ENCODE results near the gene ASIC4. TPM values are rescaled to one million over a fixed set of nuclear protein-coding genes. Genes with fewer than 3 reads are reported as not detected.
A peak's percentile ranks its signal among the peaks of the same experiment; 100 is the strongest.

Gene ASIC4
- total RNA-seq, 1 donor from 2014 or later: 1.6 TPM

DNA sequence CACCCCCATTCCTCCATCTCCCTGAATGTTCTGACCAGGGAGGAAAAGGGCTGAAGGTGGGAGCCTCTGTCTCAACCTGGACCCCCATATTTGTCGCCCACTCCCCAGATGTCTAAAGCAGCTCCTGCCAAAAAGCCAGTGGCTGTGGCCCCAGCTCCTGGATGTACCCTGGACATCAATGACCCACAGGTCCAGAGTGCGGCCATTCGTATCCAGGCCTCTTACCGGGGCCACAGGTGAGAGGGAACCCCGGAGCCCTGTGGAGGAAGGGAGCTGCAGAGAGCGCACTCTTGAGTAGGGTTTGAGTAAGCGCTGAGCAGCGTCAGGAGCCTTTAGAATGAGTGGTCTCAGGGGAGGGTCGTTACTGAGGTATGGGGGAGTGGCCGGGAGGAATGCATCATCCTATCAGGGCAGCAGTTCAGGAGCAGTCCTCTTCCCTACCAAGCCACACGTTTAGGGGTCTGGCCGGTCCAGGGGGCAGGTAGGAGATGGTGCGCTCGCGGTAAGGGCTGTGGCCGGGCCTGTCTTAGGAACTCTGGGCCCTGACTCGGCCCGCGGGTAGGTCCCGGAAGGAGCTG, 17.9 kb upstream of the ASIC4 start:
- Mint-ChIP-seq H3K27me3 (ENCODE audit: unreplicated experiment) (peaks cover 31% of the 10 kb centered on the region), H3K27ac (ENCODE audit: unreplicated experiment) (no peak overlapping the region), H3K36me3 (ENCODE audit: low read depth, unreplicated experiment) (peaks cover 4% of the 10 kb centered on the region), H3K4me1 (ENCODE audit: unreplicated experiment) (peaks cover 30% of the 10 kb centered on the region), H3K4me3 (ENCODE audit: unreplicated experiment) (no peak overlapping the region), H3K9me3 (ENCODE audit: unreplicated experiment) (no peaks in the 10 kb centered on the region)
- TF ChIP-seq, protein P1, sequence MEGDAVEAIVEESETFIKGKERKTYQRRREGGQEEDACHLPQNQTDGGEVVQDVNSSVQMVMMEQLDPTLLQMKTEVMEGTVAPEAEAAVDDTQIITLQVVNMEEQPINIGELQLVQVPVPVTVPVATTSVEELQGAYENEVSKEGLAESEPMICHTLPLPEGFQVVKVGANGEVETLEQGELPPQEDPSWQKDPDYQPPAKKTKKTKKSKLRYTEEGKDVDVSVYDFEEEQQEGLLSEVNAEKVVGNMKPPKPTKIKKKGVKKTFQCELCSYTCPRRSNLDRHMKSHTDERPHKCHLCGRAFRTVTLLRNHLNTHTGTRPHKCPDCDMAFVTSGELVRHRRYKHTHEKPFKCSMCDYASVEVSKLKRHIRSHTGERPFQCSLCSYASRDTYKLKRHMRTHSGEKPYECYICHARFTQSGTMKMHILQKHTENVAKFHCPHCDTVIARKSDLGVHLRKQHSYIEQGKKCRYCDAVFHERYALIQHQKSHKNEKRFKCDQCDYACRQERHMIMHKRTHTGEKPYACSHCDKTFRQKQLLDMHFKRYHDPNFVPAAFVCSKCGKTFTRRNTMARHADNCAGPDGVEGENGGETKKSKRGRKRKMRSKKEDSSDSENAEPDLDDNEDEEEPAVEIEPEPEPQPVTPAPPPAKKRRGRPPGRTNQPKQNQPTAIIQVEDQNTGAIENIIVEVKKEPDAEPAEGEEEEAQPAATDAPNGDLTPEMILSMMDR (IDR thresholded peaks at IDR 0.05; ENCODE audit: unreplicated experiment): no peak
- no peak for DNase-seq (ENCODE audit: low spot score)

DNA sequence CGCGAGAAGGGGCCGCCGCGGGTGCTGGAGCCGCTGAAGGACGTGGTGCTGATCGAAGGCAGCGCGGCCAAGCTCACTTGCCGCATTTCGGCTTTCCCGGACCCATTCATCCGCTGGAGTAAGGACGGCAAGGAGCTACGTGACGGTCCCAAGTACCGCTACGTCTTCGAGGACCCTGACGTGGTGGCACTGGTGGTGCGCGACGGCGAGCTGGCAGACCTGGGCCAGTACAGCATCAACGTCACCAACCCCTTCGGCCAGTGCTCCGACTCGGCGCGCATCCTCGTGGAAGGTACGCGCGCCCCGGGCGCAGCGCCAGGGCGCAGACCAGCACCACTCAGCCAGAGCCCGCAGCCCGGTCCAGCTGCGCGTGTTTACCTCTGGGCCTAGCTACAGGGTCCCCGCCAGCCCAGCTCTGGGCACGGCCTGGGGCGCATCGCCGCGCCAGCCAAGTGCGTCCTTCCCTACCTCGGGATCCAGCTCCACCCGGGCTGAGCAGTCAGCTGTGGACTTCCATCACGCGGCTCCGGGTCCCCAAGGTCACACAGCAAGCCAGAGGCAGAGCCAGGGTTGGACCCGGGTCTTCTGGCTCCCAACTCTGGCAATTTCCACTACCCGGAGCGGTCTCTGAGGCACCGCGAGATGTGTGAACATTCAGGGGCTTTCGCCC, 17.3 kb upstream of the ASIC4 start:
- Mint-ChIP-seq H3K27ac (ENCODE audit: unreplicated experiment) (no peak overlapping the region), H3K27me3 (ENCODE audit: unreplicated experiment) (peaks cover 30% of the 10 kb centered on the region)
- no peak for DNase-seq (ENCODE audit: low spot score)

DNA sequence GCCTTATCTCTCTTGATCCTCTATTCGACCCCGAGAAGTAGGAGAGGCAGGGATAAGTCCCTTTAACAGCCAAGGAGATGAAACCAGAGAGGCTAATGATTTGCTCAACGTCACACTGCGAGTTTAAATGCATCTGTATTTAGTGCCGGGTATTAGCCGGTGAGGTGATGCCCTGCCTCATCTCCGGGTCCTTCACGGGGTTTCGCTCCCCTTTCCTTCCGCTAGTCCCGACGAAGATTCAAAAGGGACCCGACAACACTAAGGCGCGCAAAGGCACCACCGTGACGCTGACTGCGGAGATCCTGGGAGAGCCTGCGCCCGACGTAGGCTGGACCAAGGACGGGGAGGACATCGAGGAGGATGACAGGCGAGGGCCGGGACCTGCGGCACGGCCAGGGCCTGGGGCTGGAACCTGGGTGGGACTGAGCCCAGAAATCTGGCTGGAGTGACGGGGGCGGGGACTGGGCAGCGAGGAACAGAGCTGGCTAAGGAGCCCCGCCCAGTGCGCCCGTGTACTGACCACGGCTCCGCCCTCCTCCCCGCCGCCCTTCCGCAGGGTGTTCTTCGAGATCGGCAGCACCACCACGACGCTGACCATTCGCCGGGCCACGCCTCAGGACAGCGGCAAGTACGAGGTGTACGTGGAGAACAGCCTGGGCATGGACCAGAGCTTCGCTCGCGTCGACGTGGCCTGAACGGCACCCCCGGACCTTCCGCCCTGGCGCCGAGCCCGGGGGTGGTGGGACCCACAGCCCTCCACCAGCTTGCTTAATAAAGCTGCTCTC, 16.6 kb upstream of the ASIC4 start:
- TF ChIP-seq, protein P1 (IDR thresholded peaks at IDR 0.05; ENCODE audit: unreplicated experiment): no peak
- peaks cover 43% of the 10 kb centered on the region for H3K4me1 Mint-ChIP-seq (ENCODE audit: unreplicated experiment)
- peaks cover 4% of the 10 kb centered on the region for H3K36me3 Mint-ChIP-seq (ENCODE audit: low read depth, unreplicated experiment)
- H3K27ac Mint-ChIP-seq (ENCODE audit: unreplicated experiment): peak overlapping the region; percentile 48
- peak; percentile 65 for DNase-seq (ENCODE audit: low spot score)
- H3K27me3 Mint-ChIP-seq (ENCODE audit: unreplicated experiment): peaks cover 28% of the 10 kb centered on the region
- no peaks in the 10 kb centered on the region for H3K9me3 Mint-ChIP-seq (ENCODE audit: unreplicated experiment)
- peak overlapping the region; percentile 92 for H3K4me3 Mint-ChIP-seq (ENCODE audit: unreplicated experiment)

More for the DNA sequence above, 17.3 kb upstream of the ASIC4 start:
- no peaks in the 10 kb centered on the region for H3K9me3 Mint-ChIP-seq (ENCODE audit: unreplicated experiment)
- peaks cover 36% of the 10 kb centered on the region for H3K4me1 Mint-ChIP-seq (ENCODE audit: unreplicated experiment)
- TF ChIP-seq, protein P1 (IDR thresholded peaks at IDR 0.05; ENCODE audit: unreplicated experiment): no peak
- H3K4me3 Mint-ChIP-seq (ENCODE audit: unreplicated experiment): peak overlapping the region; percentile 65
- H3K36me3 Mint-ChIP-seq (ENCODE audit: low read depth, unreplicated experiment): peaks cover 4% of the 10 kb centered on the region

DNA sequence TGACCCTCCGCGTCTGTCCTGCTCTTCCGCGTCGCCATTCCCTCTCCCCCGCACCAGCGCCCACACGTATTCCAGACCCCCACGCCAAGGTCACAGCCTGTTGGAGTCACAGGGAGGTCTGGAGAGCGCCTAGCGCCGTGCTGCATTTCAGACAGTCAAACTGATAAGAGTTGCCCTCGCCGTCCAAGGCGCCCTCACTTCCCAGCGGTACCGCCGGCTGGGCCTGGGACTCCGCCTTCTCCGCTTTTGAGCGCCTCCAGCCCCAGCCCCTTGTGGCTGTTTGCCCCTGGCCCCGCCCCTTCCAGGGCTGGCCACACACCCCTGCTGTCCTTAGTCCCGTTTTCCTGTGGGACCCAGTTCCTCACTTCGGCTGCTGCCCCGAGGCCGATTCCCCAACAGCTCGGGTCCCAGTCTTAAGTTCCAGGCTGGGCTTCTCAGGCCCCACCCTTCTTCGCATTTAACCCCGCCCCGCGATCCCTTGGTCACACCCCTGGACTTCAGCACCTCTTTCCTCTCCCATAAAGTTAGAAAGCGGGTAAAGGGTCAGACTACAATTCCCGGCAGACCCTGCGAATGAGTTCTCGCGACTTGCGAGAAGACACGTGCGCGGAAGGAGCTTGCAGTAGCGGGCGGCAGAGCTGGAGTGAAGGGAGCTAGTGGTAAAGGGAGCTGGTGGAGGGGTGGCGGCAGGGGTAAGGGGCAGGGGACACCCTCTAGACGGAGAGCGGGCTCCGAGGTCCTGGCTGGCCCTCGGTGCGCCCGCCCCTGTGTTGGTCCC, 15.8 kb upstream of the ASIC4 start, which contains the start of gene GMPPA:
Gene GMPPA (plus strand): TSS at position 612 of the 778 bp plus-strand sequence. CDS start 1,085 bp downstream, outside the sequence.
- Mint-ChIP-seq H3K27ac (ENCODE audit: unreplicated experiment) (peak within 1 kb of the TSS; percentile 22), H3K27me3 (ENCODE audit: unreplicated experiment) (peaks cover 26% of the 10 kb centered on the region), H3K36me3 (ENCODE audit: low read depth, unreplicated experiment) (peaks cover 6% of the 10 kb centered on the region), H3K4me1 (ENCODE audit: unreplicated experiment) (peaks cover 47% of the 10 kb centered on the region), H3K4me3 (ENCODE audit: unreplicated experiment) (peak within 1 kb of the TSS; percentile 92), H3K9me3 (ENCODE audit: unreplicated experiment) (no peaks in the 10 kb centered on the region)
- peak; percentile 92 for DNase-seq (ENCODE audit: low spot score)
- TF ChIP-seq, protein P1 (IDR thresholded peaks at IDR 0.05; ENCODE audit: unreplicated experiment): no peak
